DND-41 (cell line): ENCODE results near the gene STIMATE.

Source experiments
- ATAC-seq: fragments of 200-7000 bp; cut with Tn5 transposase; 3 replicates; pipeline ENCODE4 v1.9.1; 2021; ENCODE audit warnings: low read depth; ENCODE audit not compliant: insufficient read depth
- DNase-seq: peaks from one replicate; pipeline ENCODE4 v3.0.0-alpha.2; 2020
- H2AFZ ChIP-seq: 2 replicates; pipeline ENCODE4 v1.6.0; 2012; ENCODE audit warnings: low read depth, low read length
- H3K27ac ChIP-seq: 2 replicates; pipeline ENCODE4 v1.5.1; 2012; ENCODE audit warnings: low read length, inconsistent platforms
- H3K27me3 ChIP-seq: fragments of 200-600 bp; sonication (generic); 2 replicates; pipeline ENCODE4 v1.6.0; 2012; ENCODE audit warnings: low read length, mild to moderate bottlenecking, inconsistent platforms; ENCODE audit not compliant: insufficient read depth, poor library complexity
- H3K36me3 ChIP-seq: 2 replicates; pipeline ENCODE4 v1.5.1; 2012; ENCODE audit warnings: low read length, inconsistent platforms; ENCODE audit not compliant: insufficient read depth
- H3K4me1 ChIP-seq: 2 replicates; pipeline ENCODE4 v1.5.1; 2012; ENCODE audit warnings: mild to moderate bottlenecking, low read length; ENCODE audit not compliant: insufficient read depth
- H3K4me2 ChIP-seq: 2 replicates; pipeline ENCODE4 v1.6.0; 2012; ENCODE audit warnings: mild to moderate bottlenecking, moderate library complexity, low read length, inconsistent platforms; ENCODE audit not compliant: insufficient read depth
- H3K4me3 ChIP-seq, 2 experiments: fragments of 200-600 bp in 1 of 2; shearing (Covaris generic) in 1 of 2; 2 replicates each; pipeline ENCODE4 v1.5.1; 2012 to 2016; ENCODE audit warnings: inconsistent platforms in 2 of 2, low read length in 2 of 2, mild to moderate bottlenecking in 2 of 2, low read depth in 1 of 2, moderate library complexity in 1 of 2
- H3K79me2 ChIP-seq: 2 replicates; pipeline ENCODE4 v1.6.0; 2012; ENCODE audit warnings: low read length, inconsistent platforms; ENCODE audit not compliant: insufficient read depth
- H3K9ac ChIP-seq: 2 replicates; pipeline ENCODE4 v1.6.0; 2012; ENCODE audit warnings: low read depth, mild to moderate bottlenecking, inconsistent platforms, low read length, moderate library complexity
- H3K9me3 ChIP-seq: 2 replicates; pipeline ENCODE4 v1.5.1; 2012; ENCODE audit warnings: low read length, moderate library complexity, mild to moderate bottlenecking, inconsistent platforms; ENCODE audit not compliant: insufficient read depth, severe bottlenecking
- H4K20me1 ChIP-seq: 2 replicates; pipeline ENCODE4 v1.6.0; 2012; ENCODE audit warnings: low read length; ENCODE audit not compliant: insufficient read depth
- EZH2 ChIP-seq: IDR thresholded peaks from 3 replicates; pipeline ENCODE4 v1.6.1; 2012; ENCODE audit warnings: borderline replicate concordance, low read depth, mild to moderate bottlenecking, moderate library complexity, low read length, inconsistent platforms; ENCODE audit not compliant: severe bottlenecking
- TF ChIP-seq, protein P1 (sequence below): IDR thresholded peaks from 2 replicates; pipeline ENCODE4 v1.5.1; 2012; ENCODE audit warnings: borderline replicate concordance, low read length, moderate library complexity, mild to moderate bottlenecking; ENCODE audit not compliant: poor library complexity, severe bottlenecking; ENCODE audit errors: extremely low read depth

STIMATE gene

DNA sequence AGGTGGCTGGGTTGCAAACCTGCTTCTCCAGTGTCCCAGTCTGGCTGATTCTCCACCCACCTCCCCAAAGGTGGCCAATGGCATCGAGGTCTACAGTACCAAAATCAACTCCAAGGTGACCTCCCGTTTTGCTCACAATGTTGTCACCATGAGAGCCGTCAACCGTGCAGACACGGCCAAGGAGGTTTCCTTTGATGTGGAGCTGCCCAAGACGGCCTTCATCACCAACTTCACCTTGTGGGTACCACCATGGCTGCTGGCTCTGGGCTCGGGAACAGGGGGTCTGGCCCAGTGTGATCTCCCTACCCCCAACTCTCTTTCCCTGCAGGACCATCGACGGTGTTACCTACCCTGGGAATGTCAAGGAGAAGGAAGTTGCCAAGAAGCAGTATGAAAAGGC lies 100.9 kb downstream of the STIMATE start:
- Histone ChIP-seq H3K4me2 (no peak overlapping the region), H3K4me3 (no peak overlapping the region), H3K9ac (no peak overlapping the region), H3K79me2 (no peaks in the 10 kb centered on the region), H3K36me3 (no peaks in the 10 kb centered on the region), H4K20me1 (no peaks in the 10 kb centered on the region), H3K9me3 (no peaks in the 10 kb centered on the region), H3K27me3 (no peaks in the 10 kb centered on the region), H3K4me1 (no peaks in the 10 kb centered on the region), H2AFZ (no peak overlapping the region), H3K27ac (no peak overlapping the region)
- TF ChIP-seq, protein P1, sequence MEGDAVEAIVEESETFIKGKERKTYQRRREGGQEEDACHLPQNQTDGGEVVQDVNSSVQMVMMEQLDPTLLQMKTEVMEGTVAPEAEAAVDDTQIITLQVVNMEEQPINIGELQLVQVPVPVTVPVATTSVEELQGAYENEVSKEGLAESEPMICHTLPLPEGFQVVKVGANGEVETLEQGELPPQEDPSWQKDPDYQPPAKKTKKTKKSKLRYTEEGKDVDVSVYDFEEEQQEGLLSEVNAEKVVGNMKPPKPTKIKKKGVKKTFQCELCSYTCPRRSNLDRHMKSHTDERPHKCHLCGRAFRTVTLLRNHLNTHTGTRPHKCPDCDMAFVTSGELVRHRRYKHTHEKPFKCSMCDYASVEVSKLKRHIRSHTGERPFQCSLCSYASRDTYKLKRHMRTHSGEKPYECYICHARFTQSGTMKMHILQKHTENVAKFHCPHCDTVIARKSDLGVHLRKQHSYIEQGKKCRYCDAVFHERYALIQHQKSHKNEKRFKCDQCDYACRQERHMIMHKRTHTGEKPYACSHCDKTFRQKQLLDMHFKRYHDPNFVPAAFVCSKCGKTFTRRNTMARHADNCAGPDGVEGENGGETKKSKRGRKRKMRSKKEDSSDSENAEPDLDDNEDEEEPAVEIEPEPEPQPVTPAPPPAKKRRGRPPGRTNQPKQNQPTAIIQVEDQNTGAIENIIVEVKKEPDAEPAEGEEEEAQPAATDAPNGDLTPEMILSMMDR, result no peak
- no peak for TF ChIP-seq EZH2
- ATAC-seq, result no peak
- DNase-seq, result no peak

DNA sequence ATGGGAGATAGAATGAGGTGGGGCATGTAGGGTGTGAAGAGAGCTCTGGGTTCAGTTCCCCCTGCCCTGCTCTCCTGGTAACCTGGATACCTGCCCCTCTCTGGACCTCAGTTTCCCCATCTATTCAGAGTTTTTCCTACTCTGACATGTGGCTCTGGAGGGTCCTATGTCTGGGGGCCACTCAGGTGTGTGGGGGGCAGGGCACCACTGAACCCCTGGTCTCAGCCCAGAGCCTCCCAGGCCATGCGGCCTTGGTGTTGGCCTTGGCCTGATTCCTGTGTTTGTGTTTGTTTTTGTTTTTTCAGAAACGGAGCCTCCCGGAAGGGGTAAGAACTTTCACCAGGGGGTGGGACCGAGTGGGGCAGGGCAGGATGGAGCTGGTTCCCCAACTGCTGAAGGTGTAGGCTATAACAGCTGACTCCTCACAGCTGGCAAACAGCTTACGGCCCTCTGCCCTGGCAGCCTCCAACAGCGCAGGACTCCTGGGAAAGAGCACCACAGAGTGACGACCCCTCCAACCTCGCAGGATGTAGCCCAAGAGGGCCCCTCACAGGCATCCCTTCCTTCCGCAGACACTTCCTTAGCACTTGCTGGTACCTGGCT lies 101.9 kb downstream of the STIMATE start:
- DNase-seq (no peak), ATAC-seq (no peak)
- TF ChIP-seq, protein P1, result no peak
- no peak for TF ChIP-seq EZH2

DNA sequence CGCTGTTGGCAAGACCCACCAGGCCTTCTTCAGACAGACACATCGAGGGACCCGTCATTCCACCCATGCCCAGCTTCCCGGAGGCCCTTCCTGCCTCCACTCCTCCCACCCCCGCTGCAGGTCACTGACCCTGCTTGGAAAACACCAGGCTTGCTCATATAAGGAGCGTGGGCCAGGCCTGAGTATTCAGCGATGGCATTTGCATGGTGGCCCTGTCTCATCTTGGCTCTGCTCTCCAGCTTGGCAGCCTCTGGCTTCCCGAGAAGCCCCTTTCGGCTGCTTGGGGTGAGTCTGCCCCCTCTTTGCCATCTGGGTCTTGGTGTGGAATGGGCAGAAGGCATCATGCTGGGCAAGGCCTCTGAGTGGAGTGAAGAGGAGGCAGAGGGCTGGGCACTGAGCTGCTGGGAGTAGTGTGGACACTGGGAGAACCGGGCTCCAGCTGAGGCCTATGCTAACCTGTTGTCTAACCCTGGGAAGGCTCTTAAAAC lies 102.7 kb downstream of the STIMATE start, which contains the start of gene ITIH3:
Gene ITIH3 (plus strand): TSS at position 185 of the 488 bp plus-strand sequence. CDS start 8 bp downstream, at position 193.
- no peaks in the 10 kb centered on the region for H3K36me3 ChIP-seq
- DNase-seq (no peak), ATAC-seq (no peak)
- H3K27ac ChIP-seq, result no peak within 1 kb of the TSS
- H3K27me3 ChIP-seq, result no peaks in the 10 kb centered on the region
- no peak within 1 kb of the TSS for H3K4me3 ChIP-seq
- H4K20me1 ChIP-seq, result no peaks in the 10 kb centered on the region
- no peak within 1 kb of the TSS; the same call in 1 of the 2 replicates for H2AFZ ChIP-seq
- no peak within 1 kb of the TSS for H3K4me2 ChIP-seq
- no peaks in the 10 kb centered on the region for H3K4me1 ChIP-seq
- TF ChIP-seq EZH2, result no peak
- TF ChIP-seq, protein P1, result no peak
- H3K79me2 ChIP-seq, result no peaks in the 10 kb centered on the region
- no peaks in the 10 kb centered on the region for H3K9me3 ChIP-seq
- no peak within 1 kb of the TSS for H3K9ac ChIP-seq

More for the DNA sequence above, 101.9 kb downstream of the STIMATE start:
- no peaks in the 10 kb centered on the region for H3K36me3 ChIP-seq
- no peak overlapping the region for H2AFZ ChIP-seq
- H3K27ac ChIP-seq, result no peak overlapping the region
- no peak overlapping the region for H3K4me2 ChIP-seq
- H3K9ac ChIP-seq, result no peak overlapping the region
- H3K27me3 ChIP-seq, result no peaks in the 10 kb centered on the region
- H3K4me3 ChIP-seq, result no peak overlapping the region
- no peaks in the 10 kb centered on the region for H4K20me1 ChIP-seq
- no peaks in the 10 kb centered on the region for H3K9me3 ChIP-seq
- H3K4me1 ChIP-seq, result no peaks in the 10 kb centered on the region
- H3K79me2 ChIP-seq, result no peaks in the 10 kb centered on the region
